NCI-H1436 (cell line): ENCODE results near the gene SMPD3.

ENCODE experiments used
- DNase-seq: peaks from one replicate; lab custom pipeline; 2025; lab: John Stamatoyannopoulos, UW

SMPD3 gene

GRCh38 chr16:68369697-68370580, 78.4 kb downstream of the SMPD3 start:
- DNase-seq: no peak

- DNase-seq: no peak
Observed at GRCh38 chr16:68369168-68369567, 79.1 kb downstream of the SMPD3 start.

- DNase-seq: no peak
Observed at GRCh38 chr16:68368301-68368888, 79.9 kb downstream of the SMPD3 start.

- DNase-seq: no peak
Observed at GRCh38 chr16:68367891-68368290, 80.4 kb downstream of the SMPD3 start.

GRCh38 chr16:68367440-68367839, 80.9 kb downstream of the SMPD3 start:
- DNase-seq: no peak

GRCh38 chr16:68367030-68367429, 81.3 kb downstream of the SMPD3 start:
- DNase-seq: no peak

- no peak for DNase-seq
Observed at GRCh38 chr16:68366062-68366461, 82.2 kb downstream of the SMPD3 start.

- no peak for DNase-seq
Observed at GRCh38 chr16:68365167-68365817, 83.0 kb downstream of the SMPD3 start.

GRCh38 chr16:68364561-68364998, 83.7 kb downstream of the SMPD3 start:
- no peak for DNase-seq

GRCh38 chr16:68363658-68364521, 84.4 kb downstream of the SMPD3 start:
- DNase-seq: no peak

- no peak for DNase-seq
Observed at GRCh38 chr16:68362947-68363657, 85.2 kb downstream of the SMPD3 start.

- no peak for DNase-seq
Observed at GRCh38 chr16:68362262-68362913, 85.9 kb downstream of the SMPD3 start.

GRCh38 chr16:68361485-68361884, 86.8 kb downstream of the SMPD3 start:
- no peak for DNase-seq

- no peak for DNase-seq
Observed at GRCh38 chr16:68360956-68361355, 87.4 kb downstream of the SMPD3 start.

- no peak for DNase-seq
Observed at GRCh38 chr16:68360547-68360946, 87.8 kb downstream of the SMPD3 start.

GRCh38 chr16:68359398-68360191, 88.7 kb downstream of the SMPD3 start:
- DNase-seq: no peak

- no peak for DNase-seq
Observed at GRCh38 chr16:68358951-68359350, 89.4 kb downstream of the SMPD3 start.

- no peak for DNase-seq
Observed at GRCh38 chr16:68357923-68358322, 90.4 kb downstream of the SMPD3 start.

GRCh38 chr16:68357521-68357922, 90.8 kb downstream of the SMPD3 start:
- no peak for DNase-seq

- DNase-seq: no peak
Observed at GRCh38 chr16:68356919-68357286, 91.4 kb downstream of the SMPD3 start.
